Measurements from ENCODE around the gene CALN1. TPM values are rescaled to one million over a fixed set of nuclear protein-coding genes. Genes with fewer than 3 reads are reported as not detected.

CALN1 gene
- total RNA-seq, 1 donor from 2014 or later, result not detected

DNA sequence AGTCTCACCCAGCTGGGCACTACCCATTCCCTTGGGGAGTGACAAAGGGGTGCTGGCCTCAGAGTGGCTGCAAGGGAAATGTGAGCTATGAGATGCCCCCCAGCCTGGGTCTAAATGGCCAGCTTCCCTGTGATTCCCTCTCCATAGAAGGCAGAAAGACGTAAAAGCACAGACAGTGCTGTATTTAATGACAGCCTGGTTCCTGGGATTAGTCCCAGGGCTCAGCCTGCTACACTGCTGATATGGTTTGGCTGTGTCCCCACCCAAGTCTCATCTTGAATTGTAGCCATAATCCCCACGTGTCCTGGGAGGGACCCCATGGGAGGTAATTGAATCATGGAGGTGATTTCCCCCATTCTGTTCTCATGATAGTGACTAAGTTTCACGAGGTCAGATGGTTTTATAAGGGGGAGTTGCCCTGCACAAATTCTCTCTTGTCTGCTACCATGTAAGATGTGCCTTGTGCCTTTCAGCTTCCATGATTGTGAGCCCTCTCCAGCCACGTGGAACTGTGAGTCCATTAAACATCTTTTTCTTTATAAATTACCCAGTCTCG lies 23.9 kb upstream of the CALN1 start:
- Mint-ChIP-seq H3K27me3 (ENCODE audit: low read depth, unreplicated experiment) (peaks cover 3% of the 10 kb centered on the region), H3K4me3 (ENCODE audit: unreplicated experiment) (no peak overlapping the region), H3K36me3 (ENCODE audit: low read depth, unreplicated experiment) (no peaks in the 10 kb centered on the region), H3K4me1 (ENCODE audit: low read depth, unreplicated experiment) (no peaks in the 10 kb centered on the region), H3K9me3 (ENCODE audit: unreplicated experiment) (peaks cover 3% of the 10 kb centered on the region), H3K27ac (ENCODE audit: unreplicated experiment) (no peak overlapping the region)
- H3K79me2 ChIP-seq (ENCODE audit: insufficient read depth, low read length), result no peaks in the 10 kb centered on the region
- H2AFZ ChIP-seq (ENCODE audit: low read depth, low read length), result no peak overlapping the region
- no peaks in the 10 kb centered on the region for H3K36me3 ChIP-seq (ENCODE audit: insufficient read depth, low read length)
- DNase-seq (ENCODE audit: low read depth) (no peak), FAIRE-seq (no peak)
- no peaks in the 10 kb centered on the region for H3K27me3 ChIP-seq (ENCODE audit: insufficient read depth, low read length)
- H3K9me3 ChIP-seq (ENCODE audit: insufficient read depth, low read depth, low read length), result no peaks in the 10 kb centered on the region
- no peak overlapping the region for H3K4me2 ChIP-seq (ENCODE audit: low read length)
- TF ChIP-seq, protein P1, sequence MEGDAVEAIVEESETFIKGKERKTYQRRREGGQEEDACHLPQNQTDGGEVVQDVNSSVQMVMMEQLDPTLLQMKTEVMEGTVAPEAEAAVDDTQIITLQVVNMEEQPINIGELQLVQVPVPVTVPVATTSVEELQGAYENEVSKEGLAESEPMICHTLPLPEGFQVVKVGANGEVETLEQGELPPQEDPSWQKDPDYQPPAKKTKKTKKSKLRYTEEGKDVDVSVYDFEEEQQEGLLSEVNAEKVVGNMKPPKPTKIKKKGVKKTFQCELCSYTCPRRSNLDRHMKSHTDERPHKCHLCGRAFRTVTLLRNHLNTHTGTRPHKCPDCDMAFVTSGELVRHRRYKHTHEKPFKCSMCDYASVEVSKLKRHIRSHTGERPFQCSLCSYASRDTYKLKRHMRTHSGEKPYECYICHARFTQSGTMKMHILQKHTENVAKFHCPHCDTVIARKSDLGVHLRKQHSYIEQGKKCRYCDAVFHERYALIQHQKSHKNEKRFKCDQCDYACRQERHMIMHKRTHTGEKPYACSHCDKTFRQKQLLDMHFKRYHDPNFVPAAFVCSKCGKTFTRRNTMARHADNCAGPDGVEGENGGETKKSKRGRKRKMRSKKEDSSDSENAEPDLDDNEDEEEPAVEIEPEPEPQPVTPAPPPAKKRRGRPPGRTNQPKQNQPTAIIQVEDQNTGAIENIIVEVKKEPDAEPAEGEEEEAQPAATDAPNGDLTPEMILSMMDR (IDR thresholded peaks at IDR 0.05; ENCODE audit: insufficient read depth, low read depth, low read length), result no peak
- TF ChIP-seq EZH2 (IDR thresholded peaks at IDR 0.05; ENCODE audit: insufficient read depth, low read length), result no peak
- H3K27ac ChIP-seq (ENCODE audit: low read depth, low read length), result no peak overlapping the region
- H3K9ac ChIP-seq (ENCODE audit: low read length), result no peak overlapping the region
- no peaks in the 10 kb centered on the region for H3K4me1 ChIP-seq (ENCODE audit: insufficient read depth, low read length)
- H3K4me3 ChIP-seq (ENCODE audit: insufficient read depth, low read depth, low read length), result no peak overlapping the region
- H4K20me1 ChIP-seq (ENCODE audit: insufficient read depth, low read length), result no peaks in the 10 kb centered on the region

DNA sequence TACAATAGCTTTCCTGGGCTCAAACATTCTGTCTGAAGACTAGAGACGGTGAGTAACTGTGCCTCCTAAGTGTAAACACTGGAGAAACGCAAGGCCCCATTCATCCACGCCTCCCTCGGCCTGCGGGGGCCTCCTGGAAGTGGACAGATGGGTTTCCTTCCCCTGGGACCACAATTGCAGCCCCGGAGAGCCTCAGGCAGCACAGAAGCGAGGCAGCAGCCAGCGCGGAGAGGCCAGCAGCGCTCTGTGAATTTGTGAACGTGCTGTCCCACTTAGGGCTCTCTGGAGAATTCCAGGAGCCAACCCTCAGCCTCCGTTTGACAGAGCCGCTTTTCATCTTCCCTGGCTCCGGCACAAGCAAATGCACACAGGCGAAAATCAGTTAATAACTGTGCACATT lies 23.2 kb upstream of the CALN1 start:
- Histone ChIP-seq H3K79me2 (ENCODE audit: insufficient read depth, low read length) (no peaks in the 10 kb centered on the region), H4K20me1 (ENCODE audit: insufficient read depth, low read length) (no peaks in the 10 kb centered on the region), H3K4me3 (ENCODE audit: insufficient read depth, low read depth, low read length) (no peak overlapping the region), H3K4me1 (ENCODE audit: insufficient read depth, low read length) (no peaks in the 10 kb centered on the region), H3K27me3 (ENCODE audit: insufficient read depth, low read length) (no peaks in the 10 kb centered on the region), H3K9ac (ENCODE audit: low read length) (no peak overlapping the region), H3K36me3 (ENCODE audit: insufficient read depth, low read length) (no peaks in the 10 kb centered on the region), H3K9me3 (ENCODE audit: insufficient read depth, low read depth, low read length) (peaks cover 2% of the 10 kb centered on the region), H3K27ac (ENCODE audit: low read depth, low read length) (no peak overlapping the region), H2AFZ (ENCODE audit: low read depth, low read length) (no peak overlapping the region), H3K4me2 (ENCODE audit: low read length) (no peak overlapping the region)
- Mint-ChIP-seq H3K9me3 (ENCODE audit: unreplicated experiment) (peaks cover 3% of the 10 kb centered on the region), H3K36me3 (ENCODE audit: low read depth, unreplicated experiment) (no peaks in the 10 kb centered on the region), H3K27ac (ENCODE audit: unreplicated experiment) (no peak overlapping the region), H3K4me3 (ENCODE audit: unreplicated experiment) (no peak overlapping the region), H3K4me1 (ENCODE audit: low read depth, unreplicated experiment) (no peaks in the 10 kb centered on the region), H3K27me3 (ENCODE audit: low read depth, unreplicated experiment) (peaks cover 3% of the 10 kb centered on the region)
- TF ChIP-seq, protein P1 (IDR thresholded peaks at IDR 0.05; ENCODE audit: insufficient read depth, low read depth, low read length), result no peak
- TF ChIP-seq EZH2 (IDR thresholded peaks at IDR 0.05; ENCODE audit: insufficient read depth, low read length), result no peak
- FAIRE-seq (no peak), DNase-seq (ENCODE audit: low read depth) (no peak)

DNA sequence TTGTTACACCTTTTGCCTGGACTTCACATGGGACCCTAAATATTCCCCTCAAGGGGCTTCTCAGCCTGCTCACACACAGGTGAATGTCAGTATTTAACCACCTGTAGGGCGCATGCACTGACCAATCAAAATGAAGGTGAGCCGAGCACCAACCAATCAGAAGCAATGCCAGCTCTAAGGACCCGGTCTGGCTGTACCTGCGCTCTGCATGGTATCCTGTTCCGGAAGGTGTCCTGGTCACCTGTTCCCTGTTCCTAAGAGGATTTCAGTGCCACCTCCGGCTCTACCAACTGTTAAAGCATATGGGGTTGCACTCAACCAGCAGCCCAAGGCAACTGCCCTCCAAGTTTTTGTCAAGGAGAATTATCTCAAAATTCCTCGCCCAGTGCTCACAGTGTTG lies 18.4 kb upstream of the CALN1 start:
- no peak for TF ChIP-seq EZH2 (IDR thresholded peaks at IDR 0.05; ENCODE audit: insufficient read depth, low read length)
- TF ChIP-seq, protein P1 (IDR thresholded peaks at IDR 0.05; ENCODE audit: insufficient read depth, low read depth, low read length), result no peak
- no peaks in the 10 kb centered on the region for H3K36me3 Mint-ChIP-seq (ENCODE audit: low read depth, unreplicated experiment)
- Histone ChIP-seq H2AFZ (ENCODE audit: low read depth, low read length) (no peak overlapping the region), H3K27me3 (ENCODE audit: insufficient read depth, low read length) (no peaks in the 10 kb centered on the region), H3K4me1 (ENCODE audit: insufficient read depth, low read length) (no peaks in the 10 kb centered on the region), H3K9me3 (ENCODE audit: insufficient read depth, low read depth, low read length) (peaks cover 2% of the 10 kb centered on the region), H3K27ac (ENCODE audit: low read depth, low read length) (no peak overlapping the region), H3K9ac (ENCODE audit: low read length) (no peak overlapping the region), H3K4me2 (ENCODE audit: low read length) (no peak overlapping the region), H3K79me2 (ENCODE audit: insufficient read depth, low read length) (no peaks in the 10 kb centered on the region), H3K36me3 (ENCODE audit: insufficient read depth, low read length) (no peaks in the 10 kb centered on the region), H4K20me1 (ENCODE audit: insufficient read depth, low read length) (no peaks in the 10 kb centered on the region), H3K4me3 (ENCODE audit: insufficient read depth, low read depth, low read length) (no peak overlapping the region)
- FAIRE-seq (no peak), DNase-seq (ENCODE audit: low read depth) (no peak)
- no peaks in the 10 kb centered on the region for H3K9me3 Mint-ChIP-seq (ENCODE audit: unreplicated experiment)
- no peaks in the 10 kb centered on the region for H3K4me1 Mint-ChIP-seq (ENCODE audit: low read depth, unreplicated experiment)
- no peak overlapping the region for H3K4me3 Mint-ChIP-seq (ENCODE audit: unreplicated experiment)
- H3K27ac Mint-ChIP-seq (ENCODE audit: unreplicated experiment), result no peak overlapping the region
- H3K27me3 Mint-ChIP-seq (ENCODE audit: low read depth, unreplicated experiment), result no peaks in the 10 kb centered on the region

Measured in astrocyte (in vitro differentiated cells and primary cell).